ENCODE data around the gene TMC1.

TMC1 gene

GRCh38 chr9:72656021-72656420 lies 134.6 kb downstream of the TMC1 start:
- Histone ChIP-seq H4K20me1 (ENCODE audit: control insufficient read depth, insufficient read depth, low read depth, low read length) (no peaks in the 10 kb centered on the region), H3K9me3 (ENCODE audit: control insufficient read depth, insufficient read depth, low read length) (no peaks in the 10 kb centered on the region), H3K27ac (ENCODE audit: low read depth, low read length) (no peak overlapping the region), H3F3A (ENCODE audit: control insufficient read depth, insufficient read depth) (no peaks in the 10 kb centered on the region), H3K4me1 (ENCODE audit: control insufficient read depth, low read length) (no peaks in the 10 kb centered on the region), H3K4me2 (ENCODE audit: low read length) (no peak overlapping the region), H3K4me3 (ENCODE audit: low read length) (no peak overlapping the region), H3K79me2 (ENCODE audit: control insufficient read depth, low read length) (no peaks in the 10 kb centered on the region), H3K9me2 (replicated peaks; ENCODE audit: control insufficient read depth, low read length) (no peaks in the 10 kb centered on the region), H3K27me3 (ENCODE audit: control insufficient read depth, low read length) (no peaks in the 10 kb centered on the region), H3K36me3 (ENCODE audit: control insufficient read depth, low read length) (no peaks in the 10 kb centered on the region)
- TF ChIP-seq, protein P1, sequence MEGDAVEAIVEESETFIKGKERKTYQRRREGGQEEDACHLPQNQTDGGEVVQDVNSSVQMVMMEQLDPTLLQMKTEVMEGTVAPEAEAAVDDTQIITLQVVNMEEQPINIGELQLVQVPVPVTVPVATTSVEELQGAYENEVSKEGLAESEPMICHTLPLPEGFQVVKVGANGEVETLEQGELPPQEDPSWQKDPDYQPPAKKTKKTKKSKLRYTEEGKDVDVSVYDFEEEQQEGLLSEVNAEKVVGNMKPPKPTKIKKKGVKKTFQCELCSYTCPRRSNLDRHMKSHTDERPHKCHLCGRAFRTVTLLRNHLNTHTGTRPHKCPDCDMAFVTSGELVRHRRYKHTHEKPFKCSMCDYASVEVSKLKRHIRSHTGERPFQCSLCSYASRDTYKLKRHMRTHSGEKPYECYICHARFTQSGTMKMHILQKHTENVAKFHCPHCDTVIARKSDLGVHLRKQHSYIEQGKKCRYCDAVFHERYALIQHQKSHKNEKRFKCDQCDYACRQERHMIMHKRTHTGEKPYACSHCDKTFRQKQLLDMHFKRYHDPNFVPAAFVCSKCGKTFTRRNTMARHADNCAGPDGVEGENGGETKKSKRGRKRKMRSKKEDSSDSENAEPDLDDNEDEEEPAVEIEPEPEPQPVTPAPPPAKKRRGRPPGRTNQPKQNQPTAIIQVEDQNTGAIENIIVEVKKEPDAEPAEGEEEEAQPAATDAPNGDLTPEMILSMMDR (IDR thresholded peaks at IDR 0.05; ENCODE audit: low read depth, low read length, poor library complexity, severe bottlenecking), result no peak
- TF ChIP-seq EZH2phosphoT487 (IDR thresholded peaks at IDR 0.05; ENCODE audit: borderline replicate concordance, low read length), result no peak

DNA sequence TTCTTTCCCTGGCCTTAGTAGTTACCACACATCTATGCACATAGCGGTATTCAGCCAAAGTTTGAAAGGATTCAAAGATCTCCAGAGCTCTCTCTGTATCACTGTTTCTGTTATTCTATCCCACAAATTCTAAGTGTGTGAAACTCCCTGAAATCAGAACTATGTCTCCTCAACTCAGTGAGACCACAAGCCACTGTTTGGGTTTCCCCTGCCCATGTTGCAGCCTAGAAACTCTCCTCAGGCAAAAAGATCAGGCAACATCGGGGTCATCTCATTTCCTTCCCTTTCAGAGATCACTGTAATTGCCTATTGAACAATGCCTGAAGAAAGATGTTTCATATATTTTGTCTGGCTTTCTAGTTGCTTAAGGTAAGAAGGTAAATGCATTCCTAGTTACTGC lies 135.6 kb downstream of the TMC1 start:
- H3K4me3 ChIP-seq (ENCODE audit: low read length), result no peak overlapping the region
- H3K79me2 ChIP-seq (ENCODE audit: control insufficient read depth, low read length), result no peaks in the 10 kb centered on the region
- no peaks in the 10 kb centered on the region for H3F3A ChIP-seq (ENCODE audit: control insufficient read depth, insufficient read depth)
- H3K36me3 ChIP-seq (ENCODE audit: control insufficient read depth, low read length), result no peaks in the 10 kb centered on the region
- H3K27me3 ChIP-seq (ENCODE audit: control insufficient read depth, low read length), result no peaks in the 10 kb centered on the region
- H3K9me2 ChIP-seq (replicated peaks; ENCODE audit: control insufficient read depth, low read length), result no peaks in the 10 kb centered on the region
- TF ChIP-seq EZH2phosphoT487 (IDR thresholded peaks at IDR 0.05; ENCODE audit: borderline replicate concordance, low read length), result no peak
- TF ChIP-seq, protein P1 (IDR thresholded peaks at IDR 0.05; ENCODE audit: low read depth, low read length, poor library complexity, severe bottlenecking), result no peak
- H3K27ac ChIP-seq (ENCODE audit: low read depth, low read length), result no peak overlapping the region
- H3K4me2 ChIP-seq (ENCODE audit: low read length), result no peak overlapping the region
- H4K20me1 ChIP-seq (ENCODE audit: control insufficient read depth, insufficient read depth, low read depth, low read length), result no peaks in the 10 kb centered on the region
- H3K9me3 ChIP-seq (ENCODE audit: control insufficient read depth, insufficient read depth, low read length), result no peaks in the 10 kb centered on the region
- no peaks in the 10 kb centered on the region for H3K4me1 ChIP-seq (ENCODE audit: control insufficient read depth, low read length)

DNA sequence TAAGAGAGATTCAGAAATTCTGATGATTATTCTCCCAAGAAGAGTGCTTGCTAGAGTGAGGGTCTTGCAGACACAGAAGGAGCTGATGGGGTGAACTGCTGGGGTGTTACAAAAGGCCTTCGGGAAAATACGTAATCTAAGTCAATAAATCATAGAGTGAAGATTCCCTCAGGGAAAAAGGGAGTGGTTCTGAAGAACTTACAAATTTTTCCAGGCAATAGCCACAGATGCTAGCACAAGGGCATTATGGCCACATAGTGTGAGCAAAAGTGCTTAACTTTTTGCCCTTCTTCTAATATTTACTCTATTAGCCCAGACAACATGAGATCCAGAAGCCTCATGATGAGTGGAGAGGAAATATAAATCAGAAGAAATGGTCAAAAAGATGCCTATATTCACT lies 137.3 kb downstream of the TMC1 start:
- no peak for TF ChIP-seq EZH2phosphoT487 (IDR thresholded peaks at IDR 0.05; ENCODE audit: borderline replicate concordance, low read length)
- TF ChIP-seq, protein P1 (IDR thresholded peaks at IDR 0.05; ENCODE audit: low read depth, low read length, poor library complexity, severe bottlenecking), result no peak
- Histone ChIP-seq H3K4me3 (ENCODE audit: low read length) (no peak overlapping the region), H3K27ac (ENCODE audit: low read depth, low read length) (no peak overlapping the region), H3K9me3 (ENCODE audit: control insufficient read depth, insufficient read depth, low read length) (no peaks in the 10 kb centered on the region), H3K9me2 (replicated peaks; ENCODE audit: control insufficient read depth, low read length) (no peaks in the 10 kb centered on the region), H3K79me2 (ENCODE audit: control insufficient read depth, low read length) (no peaks in the 10 kb centered on the region), H3K4me2 (ENCODE audit: low read length) (no peak overlapping the region), H3K4me1 (ENCODE audit: control insufficient read depth, low read length) (no peaks in the 10 kb centered on the region), H3K36me3 (ENCODE audit: control insufficient read depth, low read length) (no peaks in the 10 kb centered on the region), H4K20me1 (ENCODE audit: control insufficient read depth, insufficient read depth, low read depth, low read length) (no peaks in the 10 kb centered on the region), H3F3A (ENCODE audit: control insufficient read depth, insufficient read depth) (no peaks in the 10 kb centered on the region), H3K27me3 (ENCODE audit: control insufficient read depth, low read length) (no peaks in the 10 kb centered on the region)
